Esophagus mucosa (tissue), 1 donor: ENCODE data around the gene GJA3. TPM values are rescaled to one million over a fixed set of nuclear protein-coding genes. Genes with fewer than 3 reads are reported as not detected.
"Not testable (repeated sequence)": the region's sequence is repeated elsewhere in the genome, so short reads cannot be mapped to it uniquely, and the experiment has no call there.

Experiments used
- ATAC-seq: fragments of 200-7000 bp; cut with Tn5 transposase; one replicate; pipeline ENCODE4 v1.9.1; 2020
- total RNA-seq: library from RNA; stranded (reverse); gene quantifications from one replicate; pipeline ENCODE4 v1.2.4, GENCODE V29; 2023
- donor health status: DM: yes; HTN: yes; CAD: no.

Gene GJA3
- total RNA-seq, 1 donor from 2014 or later = 1.5 TPM

- peak; percentile 33 for ATAC-seq
Observed at GRCh38 chr13:20182231-20182846, 21.5 kb upstream of the GJA3 start.

DNA sequence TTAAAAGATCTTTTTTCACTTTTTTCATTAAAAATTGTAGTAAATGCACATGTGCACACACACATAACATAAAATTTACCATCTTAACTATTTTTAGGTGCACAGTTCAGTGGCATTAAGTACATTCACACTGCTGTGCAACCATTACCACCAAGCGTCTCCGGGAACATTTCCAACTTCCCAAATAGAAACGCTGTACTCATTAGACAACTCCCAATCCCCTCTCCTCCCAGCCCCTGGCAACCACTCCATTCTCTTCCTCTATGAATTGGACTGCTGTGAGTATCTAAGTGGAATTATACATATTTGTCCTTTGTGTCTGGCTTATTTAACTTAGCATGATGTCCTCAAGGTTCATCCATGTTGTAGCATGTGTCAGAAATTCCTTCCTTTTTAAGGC lies 20.3 kb upstream of the GJA3 start:
- no peak for ATAC-seq

DNA sequence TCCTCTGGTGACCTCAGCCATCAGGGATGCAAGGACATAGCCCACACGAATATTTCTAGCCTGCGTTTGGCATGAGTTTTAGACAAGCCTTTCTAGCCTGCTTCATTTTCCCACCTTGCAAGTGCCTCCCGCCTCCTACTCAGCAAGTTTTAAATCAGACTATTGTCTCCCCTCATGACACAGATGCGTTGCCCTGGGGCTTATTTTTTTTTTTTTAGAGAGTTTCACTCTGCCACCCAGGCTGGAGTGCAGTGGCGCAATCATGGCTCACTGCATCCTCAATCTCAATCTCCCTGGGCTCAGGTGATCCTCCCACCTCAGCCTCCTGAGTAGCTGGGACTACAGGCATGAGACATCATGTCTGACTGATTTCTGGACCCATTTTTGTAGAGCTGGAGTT lies 17.3 kb upstream of the GJA3 start:
- ATAC-seq = no peak

- no peak for ATAC-seq
Observed at GRCh38 chr13:20177049-20177831, 16.4 kb upstream of the GJA3 start.

GRCh38 chr13:20175907-20176652 lies 15.2 kb upstream of the GJA3 start:
- ATAC-seq = no peak

GRCh38 chr13:20175406-20175794 lies 14.5 kb upstream of the GJA3 start:
- ATAC-seq = no peak

GRCh38 chr13:20174656-20175405 lies 14.0 kb upstream of the GJA3 start:
- peak; percentile 98 for ATAC-seq

- no peak for ATAC-seq
Observed at GRCh38 chr13:20173116-20173746, 12.4 kb upstream of the GJA3 start.

DNA sequence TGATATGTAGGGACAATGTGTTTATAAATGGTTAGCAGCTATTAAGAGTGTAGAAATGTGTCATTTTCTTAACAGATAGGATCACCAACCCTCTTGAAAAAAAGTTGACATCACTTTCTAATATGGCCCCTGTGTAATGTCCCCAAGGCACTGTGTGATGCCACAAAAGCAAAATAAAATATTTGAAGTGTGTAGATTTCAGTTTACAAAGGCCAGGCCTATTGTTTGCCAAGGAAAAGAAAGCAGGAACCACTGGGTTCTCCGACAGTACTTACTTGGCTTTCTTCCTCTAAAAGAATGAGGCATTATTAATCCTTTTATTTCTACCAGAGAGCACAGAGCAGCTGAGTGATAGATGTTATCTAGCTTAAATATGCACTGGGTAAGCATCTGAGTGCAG lies 10.5 kb upstream of the GJA3 start:
- ATAC-seq = no peak

DNA sequence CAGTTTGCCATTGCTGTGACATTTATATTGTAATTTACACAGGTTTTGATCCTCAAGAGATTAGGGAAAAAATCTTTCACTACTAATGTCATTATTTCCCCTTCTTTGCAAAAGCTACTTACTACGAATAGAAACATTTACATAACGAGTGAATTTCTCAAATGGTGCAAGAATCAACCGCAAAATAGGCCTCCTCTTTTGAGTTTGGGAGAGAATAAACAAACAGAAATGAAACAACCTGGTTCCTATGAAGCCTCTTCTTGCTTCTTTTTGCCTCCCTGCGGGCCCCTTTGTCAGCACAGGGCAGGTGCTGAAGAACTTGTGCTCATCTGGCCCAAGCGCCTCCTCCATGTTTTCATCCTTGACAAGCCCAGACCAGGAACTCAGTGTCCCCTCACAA lies 10.1 kb upstream of the GJA3 start:
- ATAC-seq = no peak

GRCh38 chr13:20168396-20168795 lies 7.5 kb upstream of the GJA3 start:
- ATAC-seq = peak; percentile 8

- peak; percentile 73 for ATAC-seq
Observed at GRCh38 chr13:20165417-20166257, 4.8 kb upstream of the GJA3 start.

DNA sequence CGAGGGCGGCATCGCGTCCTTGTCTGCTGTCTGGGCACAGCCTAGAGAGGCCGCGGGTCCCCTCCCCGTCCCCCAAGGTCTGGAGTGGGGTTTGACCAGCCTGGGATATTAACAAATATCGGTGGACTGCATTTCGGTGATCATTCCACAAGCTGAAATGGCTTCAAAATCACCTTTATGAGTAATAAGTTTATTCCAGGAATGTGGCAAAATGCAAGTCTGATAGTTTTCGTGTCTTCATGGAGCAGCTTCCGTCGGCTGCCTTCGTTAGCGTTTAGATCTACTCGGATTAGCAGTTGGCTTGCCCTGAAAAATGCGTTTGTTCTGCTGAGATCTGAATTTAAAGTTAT lies 1.1 kb upstream of the GJA3 start:
- ATAC-seq = no peak

- ATAC-seq = peak; percentile 42
Observed at GRCh38 chr13:20161275-20161950, 561 bp upstream of the GJA3 start.

GRCh38 chr13:20159646-20160305 lies 1.1 kb downstream of the GJA3 start:
- ATAC-seq = no peak

DNA sequence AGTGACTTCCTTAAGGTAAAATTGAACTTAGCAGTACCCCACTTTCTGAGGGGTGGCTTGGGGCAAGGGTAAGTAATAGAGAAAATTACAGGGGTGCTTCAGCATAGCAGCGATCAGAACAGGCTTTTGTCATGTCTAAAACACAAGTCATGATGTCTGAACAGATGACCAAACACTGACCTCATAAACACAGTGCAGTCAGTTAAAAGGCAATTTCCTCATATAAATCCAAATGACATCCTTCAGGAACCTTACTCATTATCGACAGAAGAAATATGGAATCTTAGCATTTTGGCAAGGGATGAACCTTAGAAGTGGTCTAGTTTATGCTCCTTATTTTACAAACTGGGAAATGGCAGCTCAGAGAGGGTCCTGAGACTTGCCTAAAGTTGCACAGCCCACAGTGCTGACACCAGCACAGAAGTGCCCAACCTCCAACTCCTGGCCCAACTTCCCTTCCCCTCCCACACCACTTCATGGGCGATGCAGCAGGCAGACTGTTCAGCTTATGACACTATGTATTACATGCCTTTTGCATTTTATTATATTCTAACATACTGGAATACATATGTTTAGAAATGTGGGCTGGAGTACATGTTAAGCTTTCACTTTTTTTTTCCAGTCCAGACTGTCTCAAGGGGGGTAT lies 3.6 kb downstream of the GJA3 start:
- ATAC-seq = no peak

DNA sequence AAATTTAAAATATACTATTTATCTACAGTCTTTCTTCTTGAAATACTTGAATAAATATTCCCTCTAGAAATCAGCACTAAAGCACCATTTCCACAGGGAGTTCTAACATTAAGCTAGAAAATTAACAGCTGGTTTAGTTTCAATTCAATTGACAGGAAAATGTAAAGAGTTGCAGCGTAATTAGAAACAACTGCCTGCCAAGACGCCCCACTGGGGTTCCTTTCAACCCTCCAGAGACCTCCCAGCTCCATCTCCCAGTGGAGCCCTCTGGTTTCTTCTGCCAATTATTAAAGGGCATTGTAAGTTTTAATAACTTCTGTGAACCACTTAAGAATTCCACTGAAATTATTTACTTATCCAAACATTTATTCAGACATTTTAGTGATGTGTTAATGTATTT lies 4.2 kb downstream of the GJA3 start:
- ATAC-seq = no peak

- ATAC-seq = not testable (repeated sequence)
Observed at GRCh38 chr13:20153290-20153689, 7.6 kb downstream of the GJA3 start.

DNA sequence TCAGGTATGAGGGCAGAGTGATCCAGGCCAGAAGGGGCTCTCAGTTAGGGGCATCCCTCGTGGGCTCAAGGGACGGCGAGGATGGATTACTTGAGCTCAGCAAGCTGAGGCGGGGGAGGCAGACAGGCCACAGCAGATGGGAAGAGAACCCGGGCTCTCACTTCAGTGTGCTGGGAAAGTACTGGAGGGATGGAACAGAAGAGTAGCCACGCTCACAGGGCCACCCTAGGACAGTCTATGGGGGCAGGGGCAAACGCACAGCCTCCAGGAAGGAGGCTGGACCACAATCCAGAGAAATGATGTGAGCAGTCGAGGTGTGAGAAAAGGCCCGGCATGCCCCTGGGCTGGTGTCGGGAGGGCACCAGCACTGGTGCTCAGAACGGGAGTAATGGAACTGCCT lies 9.2 kb downstream of the GJA3 start:
- no peak for ATAC-seq

DNA sequence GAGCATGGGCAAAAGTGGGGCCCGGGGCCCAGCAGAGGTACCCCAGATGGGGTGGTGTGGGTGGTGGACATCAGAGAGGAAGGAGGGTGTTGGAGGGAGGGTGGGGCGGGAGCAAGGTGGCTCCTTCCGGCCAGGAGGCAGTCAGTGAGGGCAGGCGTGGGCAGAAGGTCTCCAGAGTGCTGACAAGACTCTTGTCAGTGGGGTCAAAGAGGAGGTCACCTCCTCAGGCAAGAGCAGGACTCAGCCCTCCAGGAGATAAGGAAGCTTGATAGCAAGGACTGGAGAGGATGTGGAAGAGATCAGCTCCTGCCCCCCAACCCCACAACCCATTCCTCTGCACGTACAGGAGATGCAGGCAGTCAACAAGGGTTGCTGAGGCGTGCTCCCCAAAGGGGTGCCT lies 9.8 kb downstream of the GJA3 start:
- ATAC-seq = no peak
